HT-29 (cell line): Measurements from ENCODE around the gene ANKRD16. TPM values are rescaled to one million over a fixed set of nuclear protein-coding genes. Genes with fewer than 3 reads are reported as not detected.
A peak's percentile ranks its signal among the peaks of the same experiment; 100 is the strongest.
"Not testable (repeated sequence)": the region's sequence is repeated elsewhere in the genome, so short reads cannot be mapped to it uniquely, and the experiment has no call there.

ENCODE experiments used
- DNase-seq: peaks from one replicate; pipeline ENCODE4 v3.0.0-alpha.2; 2015; ENCODE audit warnings: low spot score
- total RNA-seq: library from RNA; depleted of rRNA; stranded (reverse); fragments of >200 nt; shearing (Covaris generic); gene quantifications from 2 replicates; pipeline ENCODE4 v1.2.3, GENCODE V29; 2014

Gene ANKRD16
- total RNA-seq, 1 experiment from 2014 or later, result 12.7 TPM

GRCh38 chr10:5836181-5836580, 53.5 kb downstream of the ANKRD16 start:
- not testable (repeated sequence) for DNase-seq

- DNase-seq, result no peak
Measured at GRCh38 chr10:5835446-5836095, 54.1 kb downstream of the ANKRD16 start.

- DNase-seq, result no peak
Measured at GRCh38 chr10:5833814-5834213, 55.9 kb downstream of the ANKRD16 start.

- DNase-seq, result peak; percentile 40
Measured at GRCh38 chr10:5832946-5833345, 56.7 kb downstream of the ANKRD16 start.

- DNase-seq, result no peak
Measured at GRCh38 chr10:5831446-5831782, 58.3 kb downstream of the ANKRD16 start.

- DNase-seq, result no peak
Measured at GRCh38 chr10:5830629-5831445, 58.9 kb downstream of the ANKRD16 start.

- DNase-seq, result no peak
Measured at GRCh38 chr10:5829267-5829666, 60.4 kb downstream of the ANKRD16 start.

- no peak for DNase-seq
Measured at GRCh38 chr10:5828725-5829124, 61.0 kb downstream of the ANKRD16 start.

- DNase-seq, result no peak
Measured at GRCh38 chr10:5827841-5828240, 61.9 kb downstream of the ANKRD16 start.

GRCh38 chr10:5826511-5826910, 63.2 kb downstream of the ANKRD16 start:
- DNase-seq, result not testable (repeated sequence)

- DNase-seq, result no peak
Measured at GRCh38 chr10:5818894-5819293, 70.8 kb downstream of the ANKRD16 start.

GRCh38 chr10:5818048-5818331, 71.7 kb downstream of the ANKRD16 start:
- DNase-seq, result no peak

GRCh38 chr10:5817322-5818047, 72.2 kb downstream of the ANKRD16 start:
- no peak for DNase-seq

GRCh38 chr10:5816170-5816569, 73.5 kb downstream of the ANKRD16 start:
- no peak for DNase-seq

- no peak for DNase-seq
Measured at GRCh38 chr10:5814110-5815107, 75.3 kb downstream of the ANKRD16 start.

GRCh38 chr10:5813341-5814109, 76.2 kb downstream of the ANKRD16 start, which contains the start of gene GDI2:
GDI2 (minus strand) TSS chr10:5813434; CDS start chr10:5813258, 176 bp downstream.
- DNase-seq, result peak; percentile 95

- DNase-seq, result no peak
Measured at GRCh38 chr10:5813091-5813340, 76.7 kb downstream of the ANKRD16 start.

- DNase-seq, result peak; percentile 56
Measured at GRCh38 chr10:5812283-5813090, 77.2 kb downstream of the ANKRD16 start.
